ENCODE data around the gene LRRC7. TPM values are rescaled to one million over a fixed set of nuclear protein-coding genes. Genes with fewer than 3 reads are reported as not detected.
A peak's percentile ranks its signal among the peaks of the same experiment; 100 is the strongest.

The LRRC7 gene
- total and polyA plus RNA-seq, 8 donors: 3.4 to 5.9 (median 5.1) TPM; not detected in 2

DNA sequence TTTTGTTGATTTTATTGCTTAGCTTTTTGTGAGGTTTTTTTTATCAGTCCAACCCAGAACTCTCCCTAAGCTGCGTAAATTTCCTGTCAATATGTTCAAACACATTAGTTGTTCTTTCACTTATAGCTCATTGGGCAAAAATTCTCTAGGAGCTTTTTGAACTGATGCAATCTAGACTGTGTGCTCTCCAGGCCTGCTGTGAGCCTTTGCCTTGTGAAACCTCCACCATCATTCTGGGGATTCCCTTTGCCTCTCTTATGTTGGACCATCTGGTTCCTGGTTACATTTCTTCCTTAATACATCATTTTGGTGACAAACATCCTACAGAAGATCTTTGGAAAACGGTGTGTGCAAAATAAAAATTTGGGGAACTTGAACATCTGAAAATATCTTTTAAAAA, 247.2 kb downstream of the LRRC7 start:
- DNase-seq (no peak), ATAC-seq (no peak)
- no peak overlapping the region for H3K4me3 ChIP-seq
- no peaks in the 10 kb centered on the region for H3K27me3 ChIP-seq
- no peak overlapping the region for H3K27ac ChIP-seq
- no peaks in the 10 kb centered on the region for H3K4me1 ChIP-seq
- H3K9me3 ChIP-seq: peaks cover 0 to 4% of the 10 kb centered on the region in 2 donors
- no peaks in the 10 kb centered on the region for H3K36me3 ChIP-seq
- TF ChIP-seq, protein P1, sequence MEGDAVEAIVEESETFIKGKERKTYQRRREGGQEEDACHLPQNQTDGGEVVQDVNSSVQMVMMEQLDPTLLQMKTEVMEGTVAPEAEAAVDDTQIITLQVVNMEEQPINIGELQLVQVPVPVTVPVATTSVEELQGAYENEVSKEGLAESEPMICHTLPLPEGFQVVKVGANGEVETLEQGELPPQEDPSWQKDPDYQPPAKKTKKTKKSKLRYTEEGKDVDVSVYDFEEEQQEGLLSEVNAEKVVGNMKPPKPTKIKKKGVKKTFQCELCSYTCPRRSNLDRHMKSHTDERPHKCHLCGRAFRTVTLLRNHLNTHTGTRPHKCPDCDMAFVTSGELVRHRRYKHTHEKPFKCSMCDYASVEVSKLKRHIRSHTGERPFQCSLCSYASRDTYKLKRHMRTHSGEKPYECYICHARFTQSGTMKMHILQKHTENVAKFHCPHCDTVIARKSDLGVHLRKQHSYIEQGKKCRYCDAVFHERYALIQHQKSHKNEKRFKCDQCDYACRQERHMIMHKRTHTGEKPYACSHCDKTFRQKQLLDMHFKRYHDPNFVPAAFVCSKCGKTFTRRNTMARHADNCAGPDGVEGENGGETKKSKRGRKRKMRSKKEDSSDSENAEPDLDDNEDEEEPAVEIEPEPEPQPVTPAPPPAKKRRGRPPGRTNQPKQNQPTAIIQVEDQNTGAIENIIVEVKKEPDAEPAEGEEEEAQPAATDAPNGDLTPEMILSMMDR (IDR thresholded peaks at IDR 0.05): no peak
- intact Hi-C loops (cut with DNase I): no loop called here

DNA sequence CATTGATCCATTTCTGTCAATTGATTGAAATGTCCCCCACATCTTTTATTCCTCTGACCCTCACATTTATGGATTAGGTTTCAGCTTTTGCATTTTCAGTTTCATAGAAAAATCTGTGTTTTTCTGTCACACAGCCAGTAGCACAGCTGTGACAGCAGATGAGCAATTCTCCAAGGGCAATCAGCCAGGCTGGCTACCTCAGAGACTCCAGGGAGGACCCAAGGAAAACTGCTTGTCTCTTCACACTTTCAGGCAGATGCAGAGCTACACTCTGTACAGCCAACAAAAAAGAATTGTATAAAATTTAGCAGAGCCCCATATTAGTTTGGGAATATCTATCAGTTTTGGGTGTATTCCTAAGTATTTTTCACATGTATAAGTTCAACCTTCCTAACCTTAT, 257.2 kb downstream of the LRRC7 start:
- ATAC-seq (no peak), DNase-seq (peak in 1 of 4 donors; percentile 17)
- H3K27me3 ChIP-seq: no peaks in the 10 kb centered on the region
- no peaks in the 10 kb centered on the region for H3K9me3 ChIP-seq
- H3K36me3 ChIP-seq: no peaks in the 10 kb centered on the region
- TF ChIP-seq, protein P1 (IDR thresholded peaks at IDR 0.05): no peak
- no peak overlapping the region for H3K4me3 ChIP-seq
- H3K27ac ChIP-seq: no peak overlapping the region
- intact Hi-C loops (cut with DNase I): no loop called here
- no peaks in the 10 kb centered on the region for H3K4me1 ChIP-seq

DNA sequence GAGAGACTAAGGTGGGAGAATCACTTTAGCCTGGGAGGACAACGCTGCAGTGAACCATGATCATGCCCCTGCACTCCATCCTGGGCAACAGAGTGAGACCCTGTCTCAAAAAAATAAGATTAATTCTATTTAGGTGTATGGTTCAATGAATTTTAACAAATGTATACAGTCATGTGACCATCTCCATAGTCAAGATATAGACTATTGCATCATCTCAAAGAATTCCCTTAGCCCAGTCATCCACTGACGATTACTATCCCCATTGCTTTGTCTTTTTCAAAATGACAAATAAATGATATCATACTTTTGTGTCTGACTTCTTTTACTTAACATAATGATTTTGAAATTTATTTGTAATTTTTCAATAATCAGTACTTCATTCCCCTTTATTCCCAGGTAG, 260.0 kb downstream of the LRRC7 start:
- DNase-seq: no peak
- no peaks in the 10 kb centered on the region for H3K36me3 ChIP-seq
- H3K27me3 ChIP-seq: no peaks in the 10 kb centered on the region
- H3K9me3 ChIP-seq: no peaks in the 10 kb centered on the region
- TF ChIP-seq, protein P1 (IDR thresholded peaks at IDR 0.05): no peak
- H3K27ac ChIP-seq: no peak overlapping the region
- no peak for ATAC-seq
- intact Hi-C loops (cut with DNase I): no loop called here
- no peak overlapping the region for H3K4me3 ChIP-seq
- no peaks in the 10 kb centered on the region for H3K4me1 ChIP-seq

DNA sequence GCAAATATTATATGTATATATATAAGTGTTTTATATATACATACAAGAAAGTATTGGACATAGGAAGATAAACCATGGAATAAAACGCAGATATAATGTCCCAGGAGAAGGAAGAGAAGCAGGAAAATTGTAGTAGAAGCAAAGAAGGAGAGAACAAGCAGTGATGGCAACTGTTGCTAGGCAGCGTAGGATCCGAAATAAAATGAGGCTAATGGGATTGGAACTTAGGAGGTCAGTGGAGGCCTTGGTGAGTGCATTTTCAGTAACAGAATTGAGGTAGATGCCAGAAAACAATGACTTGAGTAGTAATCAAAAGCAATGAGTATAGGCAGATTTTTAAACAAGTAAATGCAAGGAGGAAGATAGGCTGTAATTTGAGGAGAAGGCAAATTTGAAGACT, 265.8 kb downstream of the LRRC7 start:
- ATAC-seq: no peak
- no peak overlapping the region for H3K27ac ChIP-seq
- H3K9me3 ChIP-seq: no peaks in the 10 kb centered on the region

GRCh38 chr1:69834336-69834735, 266.6 kb downstream of the LRRC7 start:
- Histone ChIP-seq H3K36me3 (no peaks in the 10 kb centered on the region), H3K4me1 (no peaks in the 10 kb centered on the region), H3K9me3 (no peaks in the 10 kb centered on the region), H3K27ac (no peak overlapping the region), H3K4me3 (no peak overlapping the region), H3K27me3 (no peaks in the 10 kb centered on the region)
- intact Hi-C loops (cut with DNase I): no loop called here
- ATAC-seq: no peak
- TF ChIP-seq, protein P1 (IDR thresholded peaks at IDR 0.05): no peak
- no peak for DNase-seq

More for the DNA sequence above, 265.8 kb downstream of the LRRC7 start:
- DNase-seq: no peak
- H3K4me3 ChIP-seq: no peak overlapping the region
- H3K36me3 ChIP-seq: no peaks in the 10 kb centered on the region
- H3K27me3 ChIP-seq: no peaks in the 10 kb centered on the region
- H3K4me1 ChIP-seq: no peaks in the 10 kb centered on the region
- TF ChIP-seq, protein P1 (IDR thresholded peaks at IDR 0.05): no peak
- intact Hi-C loops (cut with DNase I): no loop called here

All from left lung (tissue), 10 donors.